Activated CD4-positive, alpha-beta T cell treated with anti-CD3 and anti-CD28 coated beads for 4 hours (primary cell): ENCODE data around the gene SSRP1.
A peak's percentile ranks its signal among the peaks of the same experiment; 100 is the strongest.
"Not testable (repeated sequence)": the region's sequence is repeated elsewhere in the genome, so short reads cannot be mapped to it uniquely, and the experiment has no call there.

Source experiments
- DNase-seq, 2 donors: peaks; one replicate each; pipeline ENCODE4 v3.0.0-alpha.2; 2020

The SSRP1 gene

DNA sequence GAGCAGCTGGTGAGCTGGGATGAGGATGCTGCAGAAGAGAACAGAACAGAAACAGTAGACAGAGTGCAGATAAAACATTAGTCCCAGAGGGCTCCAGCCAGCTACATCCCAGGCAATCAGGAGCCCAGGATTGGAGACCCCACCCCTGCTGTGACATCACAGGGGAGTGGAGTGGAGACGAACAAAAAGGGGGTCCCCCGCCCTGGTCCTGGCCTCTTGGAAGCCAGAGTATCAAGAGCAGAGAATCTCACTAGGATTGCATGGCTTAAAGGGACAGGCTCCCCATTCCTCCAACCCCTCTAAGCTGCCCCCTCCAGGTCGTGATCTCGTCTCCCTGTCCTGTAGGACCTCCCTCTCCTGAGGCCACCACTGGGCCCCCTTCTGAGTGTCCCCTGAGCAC is 2.5 kb upstream of the SSRP1 start, which contains the start of gene P2RX3:
P2RX3 (plus strand) TSS at position 211 of the 400 bp plus-strand sequence. CDS start 199 bp downstream, outside the sequence.
- DNase-seq, result no peak

DNA sequence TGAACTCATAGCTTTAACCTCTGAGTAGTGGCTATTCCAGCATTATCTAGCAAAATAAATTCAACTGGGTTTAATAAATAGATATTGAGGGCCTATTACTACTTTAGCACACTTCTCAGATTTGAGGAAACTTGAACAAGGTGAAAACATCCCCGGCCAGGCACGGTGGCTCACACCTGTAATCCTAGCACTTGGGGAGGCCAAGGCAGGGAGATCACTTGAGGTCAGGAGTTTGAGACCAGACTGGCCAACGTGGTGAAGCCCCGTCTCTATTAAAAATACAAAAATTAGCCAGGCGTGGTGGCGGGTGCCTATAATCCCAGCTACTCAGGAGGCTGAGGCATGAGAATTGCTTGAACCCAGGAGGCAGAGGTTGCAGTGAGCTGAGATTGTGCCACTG is 1.2 kb upstream of the SSRP1 start:
- not testable (repeated sequence) for DNase-seq

DNA sequence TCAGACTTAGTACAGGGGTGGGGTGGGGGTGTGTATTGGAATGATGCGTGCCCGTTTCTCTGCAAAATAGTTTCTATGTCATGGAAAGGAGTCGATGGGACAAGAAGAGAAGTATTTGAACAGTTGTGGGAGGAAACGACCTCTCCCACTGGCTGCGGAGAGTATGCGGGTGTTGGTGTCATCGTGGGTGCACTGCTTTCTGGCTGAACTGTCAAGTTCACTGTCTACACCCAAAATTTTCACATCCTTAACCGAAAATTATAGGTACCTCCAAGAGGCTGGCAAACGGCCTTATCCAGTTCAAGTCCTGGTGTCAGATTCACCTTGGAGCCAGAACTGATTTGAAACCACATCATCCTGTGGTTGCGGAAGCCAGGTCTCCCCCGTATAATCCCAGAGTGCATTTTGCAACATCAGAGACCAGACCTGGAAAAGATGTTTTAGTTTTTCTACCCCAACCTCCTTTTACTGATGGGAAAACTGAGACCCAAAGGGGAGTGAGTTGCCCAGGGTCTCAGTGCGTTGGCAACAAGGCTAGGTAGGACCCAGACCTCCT is 497 bp upstream of the SSRP1 start:
- no peak for DNase-seq

DNA sequence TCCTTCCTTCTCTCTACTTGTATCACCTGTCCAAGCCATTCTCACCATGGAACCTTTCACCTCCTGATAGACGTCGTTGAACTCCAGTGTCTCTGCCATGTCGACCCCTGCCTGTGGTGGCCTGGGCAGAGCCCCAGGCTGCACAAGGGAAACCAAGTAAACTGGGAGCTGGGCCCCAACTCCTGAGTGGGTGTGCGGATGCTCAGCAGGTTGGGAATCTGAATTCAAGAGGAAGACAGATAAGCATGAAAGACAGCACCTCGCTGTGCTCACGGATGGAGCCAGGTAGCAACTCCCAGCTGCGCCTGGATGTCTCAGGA is 709 bp downstream of the SSRP1 start:
- no peak for DNase-seq

DNA sequence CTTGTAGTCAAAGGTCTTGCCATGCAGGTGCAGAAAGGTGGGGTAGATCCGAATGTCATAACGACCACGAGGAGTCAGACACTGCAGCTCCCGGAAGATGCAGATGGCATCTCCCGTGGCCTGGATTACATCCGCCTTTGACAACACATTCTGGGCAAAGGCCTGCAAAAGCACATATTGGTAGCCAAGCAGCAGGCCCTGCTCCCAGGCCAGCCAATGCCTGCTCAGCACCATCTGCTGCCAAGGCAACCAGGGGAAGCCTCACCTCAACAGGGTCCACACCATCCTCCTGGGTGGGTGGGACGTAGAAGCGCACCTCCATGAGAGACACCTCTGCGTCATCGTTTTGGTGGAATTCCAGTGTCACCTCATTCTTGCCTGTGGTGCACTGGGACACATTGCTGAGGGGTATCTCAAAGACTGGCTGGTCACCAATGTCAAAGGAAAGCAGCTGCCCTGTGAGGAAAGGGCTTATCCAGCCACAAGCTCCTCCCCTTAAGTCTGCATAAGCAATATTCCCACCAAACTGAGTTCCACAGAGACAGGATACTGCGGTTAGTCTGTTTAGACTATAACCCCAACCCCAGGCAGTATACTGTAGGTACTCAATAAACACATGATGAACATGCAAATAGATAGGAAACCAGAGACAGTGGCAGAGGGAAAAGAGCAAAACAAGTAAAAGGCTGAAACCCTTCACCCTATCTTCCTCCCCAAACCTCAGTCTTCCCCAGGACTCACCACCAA is 2.8 kb downstream of the SSRP1 start:
- no peak for DNase-seq

DNA sequence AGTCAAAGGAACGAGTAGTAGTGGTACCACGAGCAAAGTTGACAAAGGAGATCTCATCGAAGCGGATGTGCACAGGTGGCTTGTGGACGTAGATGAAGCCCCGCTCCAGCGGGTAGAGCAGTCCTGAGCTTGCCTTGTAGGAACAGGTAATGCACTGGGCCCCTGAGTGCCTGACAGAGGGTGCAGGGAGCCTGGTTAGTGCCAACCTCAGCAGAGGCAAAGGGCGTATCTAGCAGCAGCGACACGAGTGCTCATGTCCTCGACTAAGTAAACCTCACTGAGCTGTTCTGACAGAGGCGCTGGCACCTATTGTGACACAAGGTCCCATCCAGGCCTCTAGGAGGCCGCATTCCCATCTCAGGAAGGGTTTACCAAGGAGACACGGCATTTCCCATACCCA is 4.0 kb downstream of the SSRP1 start:
- DNase-seq, result no peak

DNA sequence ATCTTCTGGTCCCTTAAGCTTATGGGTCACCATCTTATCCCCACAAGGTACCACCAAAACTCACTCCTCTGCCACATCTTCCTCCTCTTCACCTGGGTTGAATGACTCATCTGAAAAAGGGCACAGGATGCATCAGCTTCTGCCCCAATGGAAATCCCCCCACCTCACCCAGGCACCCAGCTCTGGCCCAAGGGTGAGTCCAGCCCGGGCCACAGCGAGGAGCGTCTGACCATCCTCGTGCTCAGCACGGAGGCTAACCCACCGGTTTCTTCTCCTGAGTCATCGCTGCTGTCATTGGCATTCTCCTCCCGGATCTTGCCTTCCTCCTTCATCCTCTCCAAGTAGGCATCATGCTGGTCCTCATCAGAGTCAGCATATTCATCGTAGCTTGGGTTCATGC is 5.7 kb downstream of the SSRP1 start:
- DNase-seq, result no peak

DNA sequence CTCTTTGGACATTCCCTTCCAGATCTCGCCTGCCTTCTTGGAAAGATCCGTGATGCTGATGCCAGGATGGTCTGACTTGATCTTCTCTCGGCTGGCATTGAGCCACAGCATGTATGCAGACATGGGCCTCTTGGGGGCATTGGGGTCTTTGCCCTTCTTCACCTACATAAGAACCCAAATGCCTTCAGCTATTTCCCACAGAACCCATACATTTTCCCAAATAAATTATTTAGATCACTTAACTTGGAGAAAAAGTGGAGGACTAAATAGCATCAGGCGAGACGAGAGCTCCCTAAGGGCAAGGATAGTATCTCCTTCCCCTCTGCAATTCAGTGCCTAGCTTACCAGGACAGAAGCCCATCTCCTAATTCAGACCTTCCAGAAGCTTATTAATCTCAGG is 8.0 kb downstream of the SSRP1 start:
- no peak for DNase-seq

DNA sequence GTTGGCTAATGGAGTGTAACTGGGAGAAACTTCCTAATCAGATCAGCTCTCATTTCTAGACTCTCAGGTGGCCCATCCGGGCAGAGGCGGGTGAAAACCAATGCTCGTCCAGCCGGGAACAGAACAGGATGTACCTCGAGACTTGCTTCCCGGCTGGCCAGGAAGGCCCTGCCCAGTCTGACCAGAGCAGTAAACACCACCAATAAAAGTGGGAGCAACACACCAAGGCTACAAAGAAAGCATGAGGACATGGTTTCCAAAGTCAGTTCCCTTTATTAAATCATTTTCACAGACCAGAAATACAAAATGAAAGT is 10.0 kb downstream of the SSRP1 start:
- DNase-seq, result no peak

DNA sequence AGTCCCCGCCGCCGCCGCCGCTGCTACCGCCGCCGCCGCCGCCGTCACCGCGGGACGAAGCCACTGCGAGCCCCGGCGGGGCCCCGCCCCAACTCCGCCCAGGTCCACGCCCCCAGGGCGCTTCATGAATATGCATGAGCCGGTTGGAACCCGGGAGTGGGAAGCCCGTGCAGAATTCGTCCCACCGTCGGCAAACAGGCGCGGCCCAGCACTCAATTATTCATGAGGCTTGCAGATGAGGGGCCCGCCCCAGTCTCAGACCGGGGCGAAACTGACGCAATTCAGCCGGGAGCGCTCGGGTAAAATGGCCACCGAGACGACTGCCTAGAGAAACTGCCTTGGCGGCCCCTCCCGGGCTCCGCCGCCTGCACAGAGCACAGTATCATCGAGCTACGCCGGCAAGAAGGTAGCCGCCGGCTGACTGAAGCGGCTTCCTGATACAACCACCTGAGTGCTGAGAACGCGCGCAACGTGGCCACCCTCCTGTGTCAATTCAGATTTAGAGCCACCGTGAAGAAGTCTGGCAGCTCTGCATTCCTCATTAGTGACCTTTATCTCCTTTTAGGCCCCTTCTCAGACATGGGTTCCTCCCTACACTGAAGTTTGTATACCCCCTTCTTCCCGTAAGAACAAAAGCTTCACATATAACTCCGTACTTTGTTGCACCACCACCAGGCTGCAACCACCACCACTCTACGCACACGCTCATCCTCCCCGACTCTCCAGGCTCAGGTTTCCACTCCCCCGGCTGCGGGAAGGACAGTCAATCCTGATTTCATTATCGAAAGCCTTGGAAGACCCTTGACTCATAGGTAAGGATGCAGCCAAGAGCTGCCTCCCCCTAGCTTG is 10.6 kb downstream of the SSRP1 start, which contains the start of gene TNKS1BP1:
TNKS1BP1 (minus strand) TSS at position 67 of the 849 bp plus-strand sequence. CDS start 3,067 bp downstream, outside the sequence.
- DNase-seq, result peak; percentile 91

DNA sequence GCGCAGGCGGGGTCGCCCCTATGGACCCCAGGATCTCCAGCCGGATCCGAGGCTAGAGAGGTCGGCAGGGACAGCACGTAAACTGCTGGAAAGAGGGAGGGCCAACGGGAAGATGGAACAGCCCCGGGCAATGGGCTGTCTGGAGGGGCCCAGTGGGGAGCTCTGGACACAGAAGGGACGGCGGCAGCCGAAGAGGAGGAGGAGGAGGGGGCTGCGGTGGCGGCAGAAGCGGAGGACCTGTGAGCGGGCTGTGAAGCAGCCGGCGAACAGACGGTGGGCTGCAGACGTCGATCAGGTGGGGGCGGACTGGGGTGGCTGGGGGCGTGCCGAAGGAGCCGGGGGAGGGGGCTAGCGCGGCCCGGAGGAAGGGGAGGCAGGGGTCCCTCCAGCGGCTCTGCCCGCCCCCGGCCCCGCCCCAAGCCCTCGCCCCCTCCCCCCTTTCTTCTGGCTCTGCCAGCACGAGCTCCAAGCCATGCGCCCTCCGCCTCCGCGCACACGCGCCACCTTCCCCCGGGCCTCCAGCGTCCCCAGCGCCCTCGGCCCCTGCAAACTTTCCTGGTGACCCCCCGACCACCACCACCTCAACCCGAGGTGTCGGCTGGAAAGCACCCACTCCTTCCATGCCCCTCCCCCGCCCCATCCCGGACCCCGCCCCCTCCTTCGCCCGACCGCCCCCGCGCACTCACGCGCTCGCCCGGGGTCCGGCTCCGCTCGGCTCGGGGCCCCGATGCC is 11.4 kb downstream of the SSRP1 start:
- DNase-seq, result peak in 1 of 2 donors; percentile 28

DNA sequence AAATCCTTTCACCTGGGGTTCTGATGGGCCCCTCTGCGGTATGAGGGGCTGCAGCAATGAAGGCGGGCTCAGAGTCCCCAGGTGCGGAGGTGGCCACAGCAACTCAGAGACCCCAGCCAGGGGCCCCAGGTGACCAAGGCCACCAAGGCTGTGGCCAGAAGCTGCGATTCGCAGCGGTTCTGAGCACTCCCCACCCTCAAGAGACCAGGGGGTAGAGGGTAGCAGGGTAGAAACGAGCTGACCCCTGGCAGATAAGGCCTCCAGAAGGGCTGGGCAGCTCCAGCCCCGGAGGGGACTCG is 11.9 kb downstream of the SSRP1 start:
- DNase-seq, result no peak

DNA sequence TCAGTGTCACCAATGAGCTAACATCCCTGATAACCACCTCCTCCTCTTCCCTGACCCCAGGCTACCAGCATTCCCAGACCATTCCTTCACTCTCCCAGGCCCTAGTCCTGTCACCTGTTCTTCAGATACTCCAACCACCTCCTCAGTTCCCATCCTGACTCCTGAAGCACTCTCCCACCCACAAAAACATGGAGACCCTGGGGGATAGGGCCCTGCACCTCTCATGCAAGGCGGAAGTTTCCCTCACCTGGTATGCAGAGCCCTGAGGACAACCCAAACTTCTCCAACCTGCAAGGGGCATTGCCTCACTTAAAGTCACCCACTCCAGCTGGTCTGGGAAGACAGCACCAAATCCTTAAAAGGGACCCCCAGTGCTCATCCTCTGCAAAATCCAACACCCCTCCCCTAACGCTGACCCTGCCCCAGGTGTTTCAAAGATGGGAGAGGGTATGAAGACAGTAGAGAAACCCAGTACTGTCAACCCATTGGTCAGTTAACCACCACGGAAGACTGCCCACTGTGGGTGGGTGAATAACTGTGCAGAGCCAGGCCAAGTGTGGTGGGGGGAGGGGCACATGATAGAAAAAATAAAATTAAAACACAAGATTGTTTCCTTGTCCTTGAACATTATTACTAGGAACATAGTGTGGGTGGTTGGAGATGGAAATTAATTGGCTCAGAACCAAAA is 12.4 kb downstream of the SSRP1 start:
- no peak for DNase-seq

DNA sequence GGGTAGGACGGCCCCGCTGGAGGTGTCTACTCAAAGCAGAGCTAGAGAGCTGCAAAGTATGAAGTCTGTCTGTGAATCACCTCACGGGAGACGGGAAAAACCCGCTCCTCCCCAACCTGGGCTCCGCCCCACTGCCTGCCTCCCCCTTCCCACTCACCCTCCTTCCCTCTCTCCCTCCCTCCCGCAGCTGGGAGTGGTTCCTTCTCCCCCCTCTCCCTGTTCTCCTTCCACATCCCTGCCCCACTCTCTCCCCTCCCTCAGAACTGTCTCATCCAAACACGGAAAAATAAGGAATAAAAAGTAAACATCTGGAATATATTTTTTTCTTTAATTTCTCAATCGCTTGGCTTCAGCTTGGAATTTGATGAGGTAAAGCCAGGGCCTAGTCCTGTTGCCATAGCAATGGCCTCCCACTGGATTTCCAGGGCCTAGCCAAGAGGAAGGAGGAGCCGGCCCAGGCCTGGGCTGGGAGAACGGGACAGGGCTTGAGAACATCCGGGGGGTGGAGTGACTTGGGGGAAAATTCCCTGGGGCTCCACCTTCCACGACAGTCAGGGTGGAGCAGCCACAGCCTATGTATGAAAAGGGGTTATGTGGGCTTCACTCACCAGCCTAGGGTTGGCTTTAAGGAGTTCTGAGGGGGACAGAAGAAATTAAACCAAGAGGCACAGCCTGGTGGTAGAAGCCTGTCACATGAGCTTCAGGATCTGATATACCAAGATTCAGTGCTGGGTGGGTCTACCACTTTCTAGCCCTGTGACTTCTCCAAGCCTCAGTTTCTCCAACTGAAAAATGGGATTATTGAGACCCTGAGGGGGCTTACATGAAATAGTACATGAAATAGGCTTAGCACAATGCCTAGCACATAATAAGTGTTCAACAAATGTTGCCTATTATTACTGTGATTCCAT is 13.2 kb downstream of the SSRP1 start:
- peak in 1 of 2 donors; percentile 14 for DNase-seq

DNA sequence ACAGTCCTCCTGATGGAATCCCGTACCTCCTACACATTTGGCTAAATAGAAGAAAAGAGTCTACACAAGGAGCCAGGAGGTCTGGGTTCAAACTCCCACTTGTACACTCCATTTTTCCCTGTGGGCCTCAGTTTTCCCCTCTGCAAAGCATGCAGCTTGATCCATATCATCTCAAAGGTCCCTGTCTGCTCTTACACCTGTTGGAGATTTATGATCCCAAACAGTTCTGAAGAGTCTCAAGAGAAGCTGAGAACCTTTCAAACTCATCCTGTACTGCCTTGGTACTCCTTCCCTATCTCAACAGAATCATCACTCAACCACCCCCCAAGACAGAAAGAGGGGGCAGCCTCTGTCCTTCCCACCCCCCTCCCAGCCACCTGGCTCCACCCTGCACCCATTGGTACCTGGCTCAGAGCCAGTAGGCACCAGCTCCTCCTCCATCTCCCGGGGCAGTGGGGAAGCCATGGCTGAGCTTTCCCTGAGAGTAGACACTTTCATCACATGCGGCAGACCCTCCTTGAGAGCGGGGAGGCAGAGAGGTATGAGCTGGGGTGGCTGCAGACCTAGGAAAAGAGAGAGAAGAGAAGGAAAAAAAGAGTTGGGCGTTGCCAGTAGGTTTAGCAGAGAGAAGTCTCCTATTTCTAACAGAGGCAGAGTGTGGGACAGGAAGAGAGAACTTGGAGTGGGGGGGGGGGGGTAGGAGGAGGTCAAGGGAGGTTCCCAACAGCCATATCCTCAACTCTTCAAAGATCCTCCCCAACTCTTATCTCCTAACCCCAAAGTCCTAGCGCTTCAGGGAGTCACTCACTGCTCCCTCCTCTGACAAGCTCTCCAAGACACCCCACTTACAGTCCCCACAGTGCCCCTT is 14.1 kb downstream of the SSRP1 start:
- no peak for DNase-seq

DNA sequence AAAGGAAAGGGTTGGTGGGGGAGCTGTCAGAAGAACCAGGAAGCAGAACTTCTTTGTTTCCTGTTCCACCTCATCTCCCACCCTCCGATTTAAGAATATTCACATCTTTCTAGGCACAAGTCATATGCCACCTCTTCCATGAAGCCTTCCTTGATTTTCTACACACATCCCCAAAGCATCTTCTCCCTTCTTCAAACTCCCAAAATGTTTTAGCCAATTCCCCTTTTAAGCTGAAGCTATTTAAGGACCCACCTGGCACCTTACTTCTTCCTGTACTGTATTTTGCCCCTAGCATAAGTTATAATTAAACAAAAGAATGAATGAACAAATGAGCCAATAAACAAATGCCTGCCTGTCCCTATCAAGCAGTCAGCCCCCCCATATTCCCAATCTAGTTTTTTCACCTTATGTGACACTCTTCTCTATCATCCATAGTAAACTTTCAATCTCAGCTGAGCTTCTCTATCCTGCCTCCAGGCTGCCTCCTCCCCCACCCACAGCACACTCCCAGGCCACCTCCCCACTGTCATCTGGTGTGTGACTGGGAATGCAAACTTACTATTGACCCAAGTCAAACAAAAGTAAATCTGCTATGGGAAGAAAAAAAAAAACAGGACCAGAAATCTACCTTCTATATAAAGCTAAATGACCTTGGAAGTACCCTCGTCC is 14.8 kb downstream of the SSRP1 start:
- DNase-seq, result no peak

DNA sequence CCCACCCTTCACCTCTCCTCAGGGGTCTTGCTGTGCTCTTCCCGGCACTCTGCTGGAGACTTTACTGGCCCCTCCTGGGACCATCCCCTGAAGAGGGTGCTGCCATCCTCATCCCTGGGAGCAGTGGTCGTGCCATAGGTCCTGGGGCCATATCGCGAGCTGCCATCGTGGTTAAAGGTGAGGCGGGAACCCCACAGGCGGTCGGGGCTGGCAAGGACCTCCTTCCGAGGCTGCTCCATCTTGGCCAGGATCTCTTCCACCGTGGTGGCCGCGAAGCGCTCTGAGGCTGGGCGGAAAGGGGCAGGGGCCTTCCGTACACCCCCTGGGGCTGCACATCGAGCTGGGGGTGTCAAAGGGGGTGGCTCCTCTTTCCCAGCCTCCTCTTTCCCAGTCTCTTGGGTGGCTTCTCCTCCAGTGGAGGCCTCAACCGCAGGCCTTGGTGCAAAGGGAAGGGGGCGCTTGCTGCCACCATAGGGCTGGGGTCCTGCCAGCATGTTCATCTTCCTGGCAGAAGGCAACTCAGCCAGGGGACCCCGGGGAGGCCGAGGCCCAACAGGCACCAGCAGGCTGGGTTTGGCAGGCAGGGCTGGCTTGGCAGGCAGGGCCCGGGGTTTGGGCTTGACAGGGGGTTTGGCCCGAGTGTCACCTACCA is 15.5 kb downstream of the SSRP1 start:
- no peak for DNase-seq

DNA sequence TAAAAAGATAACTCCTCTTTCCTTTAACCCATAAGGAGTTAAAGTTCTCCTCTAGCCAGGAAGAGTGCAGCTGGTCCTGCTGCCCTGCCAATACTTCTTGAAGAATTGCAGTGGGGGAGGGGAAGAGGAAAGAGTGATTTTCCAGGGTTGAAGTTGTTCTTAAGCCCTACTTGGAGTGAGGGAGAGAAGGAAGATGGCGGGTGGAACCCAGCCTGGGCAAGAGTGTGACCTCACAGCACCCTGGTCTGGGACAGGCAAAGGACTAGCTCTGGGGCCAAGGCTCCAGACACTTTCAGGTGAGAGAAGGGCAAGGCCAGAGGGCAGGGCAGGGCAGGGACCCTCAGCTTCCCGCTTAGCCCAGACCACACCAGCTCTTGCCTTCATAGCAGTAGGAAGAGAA is 17.5 kb downstream of the SSRP1 start:
- DNase-seq, result no peak

DNA sequence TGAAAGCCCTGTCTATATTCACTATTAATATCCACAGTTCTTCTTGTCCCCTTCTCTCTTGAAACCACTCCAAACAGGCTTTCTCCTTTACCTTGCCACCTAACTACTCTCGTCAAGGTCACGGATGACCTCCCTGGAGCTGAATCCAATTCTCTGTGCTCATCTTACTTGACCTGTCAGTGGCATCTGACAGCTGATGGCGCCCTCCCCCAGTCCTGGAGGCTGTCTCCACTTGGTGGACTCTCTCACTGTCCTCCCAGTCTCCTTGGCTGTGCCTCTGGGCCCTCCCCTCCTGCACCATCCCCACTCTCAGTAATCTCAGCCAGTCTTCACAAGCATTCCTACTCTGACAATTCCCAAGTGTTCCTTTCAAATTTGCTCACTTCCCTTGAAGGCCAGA is 19.7 kb downstream of the SSRP1 start:
- DNase-seq, result no peak

DNA sequence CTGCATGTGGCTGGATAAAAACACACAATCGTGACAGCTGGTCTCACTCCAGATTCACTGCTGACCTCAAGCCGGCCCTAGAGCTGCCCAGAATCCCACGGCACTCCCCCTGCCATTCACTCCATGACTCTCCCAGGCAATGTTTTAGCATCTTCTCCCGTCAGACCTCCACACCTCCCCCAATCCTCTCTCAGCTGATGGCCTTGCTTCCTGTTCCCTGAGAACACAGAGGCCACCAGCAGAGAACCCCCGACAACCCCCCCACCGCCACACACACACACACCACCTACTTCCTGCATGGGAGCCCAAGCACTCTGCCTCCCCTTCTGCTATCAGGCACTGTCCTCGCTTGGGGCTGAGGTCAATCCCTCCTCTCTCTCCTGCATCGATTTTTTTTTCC is 20.2 kb downstream of the SSRP1 start:
- DNase-seq, result no peak
